GM21576 (cell line): ENCODE data around the gene SKI.
A peak's percentile ranks its signal among the peaks of the same experiment; 100 is the strongest.

ENCODE experiments used
- ATAC-seq: cut with Tn5 transposase; IDR thresholded peaks from one replicate; pipeline ENCODE4 v1.9.1; 2021; ENCODE audit warnings: mild to moderate bottlenecking, moderate library complexity; ENCODE audit not compliant: unreplicated experiment

SKI gene

GRCh38 chr1:2194319-2194897 is 33.7 kb upstream of the SKI start, which contains the start of gene FAAP20:
Gene FAAP20 (minus strand): TSS chr1:2194772. CDS start chr1:2194749, 23 bp downstream.
- peak; percentile 34 for ATAC-seq

GRCh38 chr1:2194898-2195673 is 33.0 kb upstream of the SKI start:
- peak; percentile 54 for ATAC-seq

GRCh38 chr1:2195785-2196184 is 32.3 kb upstream of the SKI start:
- no peak for ATAC-seq

- ATAC-seq: no peak
Observed at GRCh38 chr1:2196901-2197638, 31.0 kb upstream of the SKI start.

GRCh38 chr1:2197707-2198165 is 30.4 kb upstream of the SKI start:
- no peak for ATAC-seq

- no peak for ATAC-seq
Observed at GRCh38 chr1:2198571-2198970, 29.5 kb upstream of the SKI start.

DNA sequence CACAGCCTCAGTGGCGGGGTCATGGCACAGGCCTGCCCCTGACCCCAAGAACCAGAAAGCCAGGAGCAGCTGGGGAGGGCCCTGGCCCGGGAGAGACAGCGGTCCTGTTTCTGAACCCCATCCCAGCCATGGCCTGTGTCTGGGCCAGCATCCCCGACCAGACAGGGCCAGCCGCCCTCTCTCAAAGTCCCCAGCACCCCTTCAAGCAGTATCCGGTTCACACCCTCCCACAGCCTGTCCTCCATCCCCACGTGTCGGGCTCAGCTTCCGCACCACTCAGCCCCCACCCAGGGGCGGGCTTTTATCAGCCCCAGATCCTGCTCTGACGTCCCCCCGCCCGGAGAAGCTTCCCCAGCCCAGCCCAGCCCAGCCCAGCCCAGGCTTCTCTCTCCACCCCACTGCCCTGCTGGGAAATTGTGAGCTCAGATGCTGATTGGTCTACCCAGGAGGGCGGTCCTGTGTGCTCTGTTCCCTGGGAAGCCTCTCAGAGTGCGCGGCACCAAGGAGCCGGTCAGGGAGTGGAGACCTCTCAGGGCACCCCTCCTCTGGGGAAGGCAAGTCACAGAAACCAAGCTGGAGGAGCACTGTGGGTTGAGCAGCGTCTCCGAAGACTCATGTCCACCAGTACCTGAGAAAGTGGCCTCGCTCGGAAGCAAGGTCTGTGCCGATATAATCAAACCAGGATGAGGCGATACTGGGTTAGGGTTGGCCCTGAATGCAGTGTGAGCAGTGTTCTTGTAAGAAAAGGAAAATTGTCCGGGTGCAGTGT is 28.9 kb upstream of the SKI start:
- no peak for ATAC-seq

GRCh38 chr1:2200308-2200943 is 27.7 kb upstream of the SKI start:
- ATAC-seq: no peak

DNA sequence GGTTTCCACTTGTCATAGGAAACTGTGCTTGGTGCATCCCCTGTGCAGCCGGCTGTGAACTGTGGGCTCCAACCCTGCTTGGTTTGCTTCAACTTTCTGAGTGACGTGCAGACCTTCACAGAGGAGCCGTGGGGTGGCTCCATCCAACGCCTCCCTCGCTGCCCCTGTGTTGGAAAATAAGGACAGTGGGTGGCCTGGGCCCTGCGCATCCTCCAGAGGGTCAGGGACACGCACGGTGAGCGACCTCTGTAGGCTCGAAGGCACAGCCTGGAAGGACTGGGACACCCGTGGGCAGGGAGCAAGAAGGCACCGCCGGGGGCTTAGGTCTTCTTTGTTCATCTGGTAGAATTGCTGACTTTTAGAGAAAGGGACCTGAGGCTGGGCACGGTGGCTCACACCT is 27.1 kb upstream of the SKI start:
- no peak for ATAC-seq

- no peak for ATAC-seq
Observed at GRCh38 chr1:2202008-2202575, 26.0 kb upstream of the SKI start.

GRCh38 chr1:2202843-2203601 is 25.1 kb upstream of the SKI start:
- ATAC-seq: no peak

DNA sequence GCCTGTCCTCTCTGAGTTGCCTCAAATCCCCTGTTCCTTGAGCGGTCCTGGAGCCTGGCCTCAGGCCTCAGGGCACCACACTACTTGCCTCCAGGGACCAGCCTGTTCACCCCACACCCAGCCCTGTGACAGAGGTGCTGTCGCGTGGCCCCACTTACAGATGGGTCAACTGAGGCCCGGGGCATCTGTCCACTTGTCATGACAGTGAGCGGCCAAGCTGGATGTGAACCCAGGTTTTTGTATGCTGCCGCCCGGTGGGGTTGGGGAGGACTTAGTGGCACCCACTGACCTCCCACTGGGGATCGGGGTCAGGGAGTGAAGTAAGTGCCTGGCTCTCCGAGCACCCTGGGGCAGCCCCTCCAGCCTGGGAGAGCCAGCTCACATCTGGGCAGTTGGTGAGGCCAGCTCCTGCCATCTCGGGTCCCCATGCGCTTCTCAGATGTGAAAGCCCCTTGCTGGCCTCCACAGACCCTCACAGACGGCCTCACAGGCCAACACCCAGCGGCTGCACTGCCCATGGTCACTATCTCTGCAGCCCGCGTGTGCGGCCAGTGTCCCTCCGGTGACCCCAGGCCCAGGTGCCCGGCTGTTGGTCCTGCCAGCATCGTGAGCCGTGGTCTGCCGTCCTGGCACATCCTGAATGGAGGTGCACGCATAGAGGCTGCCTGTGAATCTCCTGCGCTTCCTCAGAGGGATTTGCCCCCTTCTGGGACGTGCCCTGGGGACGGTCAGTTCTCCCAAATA is 24.3 kb upstream of the SKI start:
- no peak for ATAC-seq

- peak; percentile 38 for ATAC-seq
Observed at GRCh38 chr1:2204415-2205190, 23.5 kb upstream of the SKI start.

DNA sequence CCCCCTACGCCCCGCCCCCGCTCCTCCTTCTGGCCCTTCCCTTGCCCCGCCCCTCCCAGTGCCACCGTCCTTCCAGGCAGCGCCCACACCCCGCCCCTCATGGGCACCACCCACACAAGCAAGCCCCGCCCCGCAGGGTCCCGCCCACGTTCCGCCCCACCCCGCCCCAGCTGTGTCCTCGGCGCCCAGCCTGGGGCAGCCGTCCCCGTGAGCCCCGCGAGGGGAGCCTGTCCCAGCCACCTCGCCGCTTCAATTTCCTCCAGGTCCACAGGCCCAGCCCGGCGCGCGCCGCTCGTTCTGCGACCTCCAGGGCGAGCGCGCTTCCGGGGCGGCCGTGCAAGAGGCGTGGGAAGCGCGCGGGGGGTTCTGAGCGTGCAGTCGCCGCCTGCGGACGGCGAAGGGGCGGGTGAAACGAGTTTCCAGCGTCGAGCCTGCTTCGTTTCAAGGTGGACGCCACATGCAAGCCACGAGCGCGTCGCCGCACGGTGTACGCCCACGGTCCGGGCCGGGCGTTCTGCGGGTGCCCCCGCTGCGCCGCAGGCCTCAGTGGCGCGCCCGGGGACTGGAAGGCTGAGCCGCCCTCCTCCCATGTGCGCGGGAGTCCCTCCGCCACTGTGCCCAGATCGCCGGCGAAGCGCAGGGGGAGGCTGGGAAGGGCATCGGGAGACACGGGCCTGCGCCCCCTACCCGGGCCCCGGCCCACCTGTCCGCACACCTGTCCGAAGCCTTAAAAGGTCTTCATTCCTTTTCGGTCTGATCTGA is 22.7 kb upstream of the SKI start:
- peak; percentile 66 for ATAC-seq

DNA sequence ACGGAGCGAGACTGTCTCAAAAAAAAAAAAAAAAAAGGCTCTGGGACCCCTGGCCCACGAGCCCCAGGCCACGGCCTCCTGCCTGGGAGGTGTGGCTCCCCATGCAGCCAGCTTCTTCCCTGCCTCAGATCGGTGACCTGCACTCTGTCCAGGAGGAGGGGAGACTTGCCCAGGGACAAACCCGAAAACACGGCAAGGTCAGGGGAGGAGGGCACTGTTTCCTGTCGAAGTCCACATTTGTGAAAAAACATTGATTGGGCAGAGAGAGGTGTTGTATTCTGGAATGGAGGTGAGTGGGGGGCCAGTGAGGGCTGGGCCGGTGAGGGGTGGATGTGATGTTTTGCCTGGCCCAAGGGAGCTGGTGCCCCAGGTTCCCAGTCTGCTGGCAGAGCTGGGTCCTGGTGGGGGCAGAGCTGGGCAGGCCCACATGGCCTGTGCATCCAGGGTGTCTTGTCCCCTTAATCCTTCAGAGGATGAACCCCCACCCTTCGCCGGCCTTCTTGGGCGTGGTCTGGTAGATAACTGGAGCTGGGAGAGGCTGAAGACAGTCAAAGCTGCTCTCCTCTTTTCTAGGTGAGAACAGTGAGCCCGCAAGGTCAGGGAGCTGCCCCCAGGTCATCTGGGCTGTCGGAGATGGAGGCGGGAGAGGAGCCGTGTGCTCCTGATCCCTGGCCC is 21.2 kb upstream of the SKI start:
- no peak for ATAC-seq

DNA sequence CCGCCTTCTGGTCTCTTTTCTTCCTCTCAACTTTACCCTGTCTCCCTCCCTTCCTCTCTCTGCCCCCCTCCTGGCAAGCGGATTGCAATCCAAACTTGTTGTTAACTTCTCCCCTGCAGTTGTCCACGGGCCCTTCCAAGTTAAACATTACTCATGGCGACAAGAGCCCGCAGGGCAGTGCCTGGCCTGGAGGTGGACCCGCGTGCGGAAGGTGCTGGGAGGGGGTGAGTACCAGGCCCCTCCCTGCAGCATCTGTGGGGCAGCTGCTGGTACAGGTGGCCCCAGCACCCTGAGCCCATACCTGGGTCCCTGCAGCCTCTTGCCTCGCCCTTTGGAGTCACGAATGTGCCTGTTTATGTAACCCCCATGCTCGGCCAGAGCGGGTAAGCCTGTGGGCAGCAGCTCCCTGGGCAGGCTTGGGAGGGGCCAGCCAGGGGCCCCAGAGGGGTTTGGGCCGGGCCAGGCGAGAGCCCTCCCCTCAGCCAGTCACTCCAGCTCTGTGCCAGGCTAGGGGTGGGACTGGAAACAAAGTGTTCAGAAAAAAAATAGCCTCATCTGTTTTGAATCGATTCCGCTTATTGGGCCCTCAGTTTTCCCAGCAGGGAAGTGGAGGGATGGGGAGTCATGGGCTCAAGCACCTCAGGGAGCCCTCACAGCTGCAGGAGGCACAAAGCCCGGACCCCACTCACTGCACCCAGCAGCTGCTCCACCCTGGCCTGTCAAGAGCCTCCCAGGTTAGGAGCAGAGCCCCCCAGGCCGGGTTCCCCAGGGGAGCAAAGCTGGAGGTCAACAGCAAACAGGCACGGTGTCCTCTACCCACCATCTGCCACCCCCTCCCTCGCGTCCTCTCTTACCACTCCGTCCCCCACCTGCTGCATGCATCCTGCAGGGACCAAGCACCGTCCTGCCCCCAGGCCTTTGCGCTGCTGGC is 19.5 kb upstream of the SKI start:
- ATAC-seq: no peak
